Fibroblast of the aortic adventitia (primary cell): ENCODE results near the gene CDR2L. TPM values are rescaled to one million over a fixed set of nuclear protein-coding genes. Genes with fewer than 3 reads are reported as not detected.
"Not testable (repeated sequence)": the region's sequence is repeated elsewhere in the genome, so short reads cannot be mapped to it uniquely, and the experiment has no call there.

ENCODE experiments used
- DNase-seq: peaks from one replicate; pipeline ENCODE4 v3.0.0-alpha.2; 2010; ENCODE audit warnings: low read depth
- H3K4me3 ChIP-seq: 2 replicates; pipeline ENCODE4 v1.5.1; 2011; ENCODE audit warnings: low read depth, mild to moderate bottlenecking, control low read depth, low read length, moderate library complexity
- total RNA-seq: library from RNA; depleted of rRNA; stranded (reverse); fragments of >200 nt; gene quantifications from 2 replicates; pipeline ENCODE4 v1.2.3, GENCODE V29; 2012; ENCODE audit warnings: low replicate concordance
- TF ChIP-seq, protein P1 (sequence below): IDR thresholded peaks from 2 replicates; pipeline ENCODE4 v1.5.1; 2011; ENCODE audit warnings: mild to moderate bottlenecking, low read length, control low read depth, inconsistent platforms; ENCODE audit not compliant: insufficient read depth

The CDR2L gene
- total RNA-seq, 1 donor: 15.3 TPM

DNA sequence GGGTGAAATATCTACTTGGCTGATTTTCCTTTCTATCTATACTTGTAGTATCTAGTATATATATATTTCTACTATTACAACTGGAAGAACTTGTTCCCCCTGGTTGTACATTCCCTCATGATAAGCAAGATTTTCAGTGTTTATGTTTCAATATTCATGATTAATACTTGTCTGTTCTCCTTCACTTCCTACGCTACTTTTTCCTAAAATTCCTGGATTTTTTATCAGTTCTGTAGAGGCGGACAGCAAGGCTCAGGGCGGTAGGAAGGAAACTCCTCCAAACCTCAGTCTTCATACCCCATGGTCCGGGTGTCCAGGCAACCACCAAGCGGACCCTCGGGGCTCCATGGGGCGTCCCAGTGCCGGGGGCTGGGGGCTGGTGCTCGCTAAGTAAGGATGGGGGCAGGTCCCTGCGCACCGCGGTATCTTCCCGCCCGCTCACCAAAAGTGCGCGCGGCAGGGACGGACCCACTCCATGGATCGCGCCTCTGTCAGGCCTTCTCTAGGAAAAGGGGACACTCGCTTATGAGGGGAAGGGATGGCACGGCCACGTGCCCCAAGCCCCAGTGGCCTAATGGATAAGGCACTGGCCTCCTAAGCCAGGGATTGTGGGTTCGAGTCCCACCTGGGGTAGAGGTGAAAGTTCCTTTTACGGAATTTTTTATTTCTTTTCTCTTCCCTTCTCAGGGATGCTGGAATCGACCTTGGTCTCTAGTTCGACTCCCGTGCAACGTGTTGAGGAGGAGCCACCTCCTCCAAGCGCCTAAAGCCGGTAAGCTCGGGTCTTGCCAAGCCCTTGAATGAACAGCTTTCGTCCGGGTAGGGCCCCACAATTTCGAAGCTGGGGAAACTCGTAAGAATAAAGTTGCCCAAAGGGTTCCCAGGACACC, 46.2 kb downstream of the CDR2L start:
- DNase-seq: peak; percentile 94

GRCh38 chr17:75034236-75034908, 46.9 kb downstream of the CDR2L start:
- H3K4me3 ChIP-seq: peak overlapping the region; percentile 84
- peak; percentile 87 for DNase-seq
- TF ChIP-seq, protein P1, sequence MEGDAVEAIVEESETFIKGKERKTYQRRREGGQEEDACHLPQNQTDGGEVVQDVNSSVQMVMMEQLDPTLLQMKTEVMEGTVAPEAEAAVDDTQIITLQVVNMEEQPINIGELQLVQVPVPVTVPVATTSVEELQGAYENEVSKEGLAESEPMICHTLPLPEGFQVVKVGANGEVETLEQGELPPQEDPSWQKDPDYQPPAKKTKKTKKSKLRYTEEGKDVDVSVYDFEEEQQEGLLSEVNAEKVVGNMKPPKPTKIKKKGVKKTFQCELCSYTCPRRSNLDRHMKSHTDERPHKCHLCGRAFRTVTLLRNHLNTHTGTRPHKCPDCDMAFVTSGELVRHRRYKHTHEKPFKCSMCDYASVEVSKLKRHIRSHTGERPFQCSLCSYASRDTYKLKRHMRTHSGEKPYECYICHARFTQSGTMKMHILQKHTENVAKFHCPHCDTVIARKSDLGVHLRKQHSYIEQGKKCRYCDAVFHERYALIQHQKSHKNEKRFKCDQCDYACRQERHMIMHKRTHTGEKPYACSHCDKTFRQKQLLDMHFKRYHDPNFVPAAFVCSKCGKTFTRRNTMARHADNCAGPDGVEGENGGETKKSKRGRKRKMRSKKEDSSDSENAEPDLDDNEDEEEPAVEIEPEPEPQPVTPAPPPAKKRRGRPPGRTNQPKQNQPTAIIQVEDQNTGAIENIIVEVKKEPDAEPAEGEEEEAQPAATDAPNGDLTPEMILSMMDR: peak; percentile 27

More for the DNA sequence above, 46.2 kb downstream of the CDR2L start:
- TF ChIP-seq, protein P1: no peak
- peak overlapping the region; percentile 84 for H3K4me3 ChIP-seq

DNA sequence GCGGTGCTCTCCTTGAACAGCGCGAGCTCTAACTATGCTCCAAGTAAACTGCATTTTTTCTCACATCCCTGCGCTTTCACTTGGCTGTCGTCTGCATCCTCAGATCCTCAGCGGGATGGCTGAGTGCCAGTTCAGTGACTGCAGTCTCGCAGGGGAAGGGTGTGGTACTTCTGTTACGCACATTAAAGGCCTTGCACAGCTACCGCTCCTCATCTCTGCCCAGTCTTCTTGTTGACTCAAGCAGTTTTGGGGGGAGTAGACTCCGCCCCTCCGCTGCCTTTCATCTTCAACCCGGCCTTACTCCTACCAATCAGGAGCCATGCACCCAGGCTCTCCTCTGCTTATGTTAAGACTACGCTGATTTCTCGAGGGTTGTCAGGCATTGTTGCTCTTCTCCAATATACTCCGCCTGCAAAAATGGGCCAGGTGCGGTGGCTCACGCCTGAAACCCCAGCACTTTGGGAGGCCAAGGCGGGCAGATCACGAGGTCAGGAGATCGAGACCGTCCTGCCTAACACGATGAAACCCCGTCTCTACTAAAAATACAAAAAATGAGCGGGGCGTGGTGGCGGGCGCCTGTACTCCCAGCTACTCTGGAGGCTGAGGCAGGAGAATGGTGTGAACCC, 49.3 kb downstream of the CDR2L start:
- peak; percentile 97 for DNase-seq
- TF ChIP-seq, protein P1: no peak

GRCh38 chr17:75039238-75039637, 51.8 kb downstream of the CDR2L start:
- H3K4me3 ChIP-seq: no peak overlapping the region
- no peak for DNase-seq
- TF ChIP-seq, protein P1: no peak

More for the DNA sequence above, 49.3 kb downstream of the CDR2L start:
- H3K4me3 ChIP-seq: peak overlapping the region; percentile 17

- no peak for DNase-seq
- no peak overlapping the region for H3K4me3 ChIP-seq
- TF ChIP-seq, protein P1: no peak
Observed at GRCh38 chr17:75041656-75042280, 54.3 kb downstream of the CDR2L start.

DNA sequence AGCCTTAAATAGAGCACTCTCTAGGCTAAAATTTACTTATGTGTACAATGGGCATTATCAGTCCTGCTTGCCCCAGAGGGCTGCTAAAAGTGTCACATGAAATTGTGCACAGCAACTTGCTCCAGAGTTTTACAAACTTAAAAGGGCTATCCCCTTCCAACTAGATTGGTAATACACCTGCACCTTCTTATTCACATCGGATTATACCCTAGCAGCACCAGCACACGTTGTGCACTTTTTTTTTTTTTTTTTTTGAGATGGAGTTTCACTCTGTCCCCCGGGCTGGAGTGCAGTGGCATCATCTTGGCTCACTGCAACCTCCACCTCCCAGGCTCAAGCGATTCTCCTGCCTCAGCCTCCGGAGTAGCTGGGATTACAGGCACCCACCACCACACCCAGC, 56.4 kb downstream of the CDR2L start:
- not testable (repeated sequence) for DNase-seq, H3K4me3 ChIP-seq
